Inferior parietal cortex (tissue), 1 donor: ENCODE measurements around the gene MAP4.
A peak's percentile ranks its signal among the peaks of the same experiment; 100 is the strongest.
"Not testable (repeated sequence)": the region's sequence is repeated elsewhere in the genome, so short reads cannot be mapped to it uniquely, and the experiment has no call there.

Experiments used
- DNase-seq: peaks from one replicate; pipeline ENCODE4 v3.0.0-alpha.2; 2016; ENCODE audit errors: extremely low spot score

Gene MAP4

DNA sequence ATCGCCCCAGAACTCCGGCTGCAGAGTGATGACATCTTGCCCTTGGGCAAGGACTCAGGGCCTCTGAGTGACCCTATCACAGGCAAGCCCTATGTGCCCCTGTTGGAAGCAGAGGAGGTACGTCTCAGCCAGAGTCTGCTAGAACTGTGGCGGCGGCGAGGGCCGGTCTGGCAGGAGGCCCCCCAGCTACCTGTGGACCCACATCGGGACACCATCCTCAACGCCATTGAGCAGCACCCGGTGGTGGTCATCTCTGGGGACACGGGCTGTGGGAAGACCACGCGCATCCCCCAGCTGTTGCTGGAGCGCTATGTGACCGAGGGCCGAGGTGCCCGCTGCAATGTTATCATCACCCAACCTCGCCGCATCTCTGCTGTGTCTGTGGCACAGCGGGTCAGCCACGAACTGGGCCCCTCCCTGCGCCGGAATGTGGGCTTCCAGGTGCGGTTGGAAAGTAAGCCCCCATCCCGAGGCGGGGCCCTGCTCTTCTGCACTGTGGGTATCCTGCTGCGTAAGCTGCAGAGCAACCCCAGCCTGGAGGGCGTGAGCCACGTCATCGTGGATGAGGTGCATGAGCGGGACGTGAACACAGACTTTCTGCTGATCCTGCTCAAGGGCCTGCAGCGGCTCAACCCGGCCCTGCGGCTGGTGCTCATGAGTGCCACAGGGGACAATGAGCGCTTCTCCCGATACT, 169.9 kb downstream of the MAP4 start:
- DNase-seq: no peak

DNA sequence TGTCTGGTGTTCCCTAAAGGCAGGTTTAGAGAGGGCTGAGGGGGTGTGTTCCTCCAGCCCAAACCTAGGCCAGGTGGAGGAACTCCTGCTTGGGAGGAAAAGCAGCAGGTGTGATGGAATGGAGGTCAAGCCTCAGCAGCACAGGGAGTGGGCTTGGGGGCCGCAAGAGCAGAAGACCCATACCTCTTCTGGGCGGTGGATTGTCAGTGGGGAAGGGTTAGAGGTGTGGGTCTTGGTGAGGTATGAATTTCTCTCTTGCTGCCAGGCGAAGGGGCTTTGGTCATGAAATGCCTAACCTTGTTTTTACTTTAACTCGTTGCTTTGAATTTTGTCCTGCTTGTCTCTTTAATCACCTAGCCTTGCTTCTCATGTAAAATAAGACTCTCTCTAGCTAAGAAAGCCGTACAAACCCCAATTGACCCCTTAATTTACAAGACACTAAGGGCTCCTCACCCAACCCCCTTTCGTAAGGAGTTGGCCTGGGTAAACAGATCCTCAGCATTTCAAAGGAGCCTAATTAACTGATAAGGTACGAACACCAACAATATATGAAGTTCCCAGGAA, 174.3 kb downstream of the MAP4 start:
- no peak for DNase-seq

DNA sequence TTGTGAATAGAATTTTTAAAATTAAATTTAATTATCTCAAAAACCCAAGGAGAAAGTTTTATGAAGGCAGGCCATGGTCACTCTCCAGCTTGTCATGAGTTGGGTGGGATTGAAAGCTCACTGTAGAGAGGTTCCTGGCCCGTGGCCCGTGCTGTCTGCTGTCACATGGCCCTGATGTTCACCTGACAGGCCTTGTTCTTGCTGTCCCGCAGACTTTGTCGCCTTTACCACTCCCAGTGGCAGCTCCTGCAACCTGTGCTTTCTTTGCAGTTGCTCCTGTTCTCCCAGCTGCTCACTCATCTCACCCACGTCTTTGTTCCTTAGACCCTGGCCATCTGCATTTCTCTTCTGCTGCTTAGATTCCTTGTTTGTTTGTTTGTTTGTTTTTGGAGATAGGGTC, 177.7 kb downstream of the MAP4 start:
- DNase-seq: no peak

DNA sequence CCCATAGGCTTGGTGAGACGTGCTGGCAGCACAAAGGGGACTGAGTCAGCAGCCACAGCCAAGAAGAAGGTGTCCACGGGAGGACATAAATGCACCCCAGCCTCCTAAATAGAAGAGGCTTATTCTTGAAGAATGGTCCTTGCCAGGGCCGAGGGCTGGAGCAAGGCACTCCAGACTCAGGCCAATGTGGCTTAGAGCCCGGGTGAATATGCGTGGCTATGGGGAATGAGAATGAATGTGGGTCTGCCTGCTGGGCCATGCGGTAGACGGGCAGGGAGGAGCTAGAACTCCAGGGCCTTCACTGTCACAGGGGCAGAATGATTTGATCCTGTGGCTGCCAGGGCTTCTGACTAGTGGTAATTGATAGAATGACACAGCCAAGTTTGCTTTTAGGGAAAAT, 179.2 kb downstream of the MAP4 start:
- no peak for DNase-seq

DNA sequence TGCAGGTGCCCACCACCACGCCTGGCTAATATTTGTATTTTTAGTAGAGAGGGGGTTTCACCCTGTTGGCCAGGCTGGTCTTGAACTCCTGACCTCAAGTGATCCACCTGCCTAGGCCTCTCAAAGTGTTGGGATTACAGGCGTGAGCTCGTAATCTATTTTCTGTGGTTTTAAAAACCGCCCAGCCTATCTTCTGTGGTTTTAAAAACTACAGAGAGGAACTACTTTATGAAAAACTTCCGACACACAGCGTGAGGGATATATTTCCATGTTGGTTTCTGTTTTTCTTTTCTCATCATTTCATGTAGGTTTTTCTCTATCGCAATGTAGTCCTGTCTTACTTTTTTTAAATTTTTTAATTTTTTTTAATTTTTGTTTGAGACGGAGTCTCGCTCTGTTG, 186.7 kb downstream of the MAP4 start:
- not testable (repeated sequence) for DNase-seq

DNA sequence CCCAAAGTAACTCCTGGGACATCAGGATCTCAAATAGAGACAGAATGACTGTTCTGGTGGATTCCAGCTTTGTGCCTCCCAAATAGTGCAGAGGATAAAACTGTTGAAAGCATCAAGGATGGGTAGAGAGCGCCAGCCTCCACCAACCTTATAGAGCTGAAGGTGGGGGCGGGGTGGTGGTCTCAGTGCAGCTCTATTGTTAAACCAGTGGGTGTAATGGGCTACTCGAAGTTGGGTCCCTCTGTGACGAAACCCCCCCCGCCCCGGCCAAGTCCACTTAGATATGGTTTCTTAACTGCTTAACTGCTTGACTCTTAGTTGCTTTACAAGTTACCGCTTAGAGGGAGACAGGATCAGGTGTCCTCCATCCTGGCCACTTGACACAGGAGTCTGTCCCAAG, 190.6 kb downstream of the MAP4 start:
- DNase-seq: no peak

DNA sequence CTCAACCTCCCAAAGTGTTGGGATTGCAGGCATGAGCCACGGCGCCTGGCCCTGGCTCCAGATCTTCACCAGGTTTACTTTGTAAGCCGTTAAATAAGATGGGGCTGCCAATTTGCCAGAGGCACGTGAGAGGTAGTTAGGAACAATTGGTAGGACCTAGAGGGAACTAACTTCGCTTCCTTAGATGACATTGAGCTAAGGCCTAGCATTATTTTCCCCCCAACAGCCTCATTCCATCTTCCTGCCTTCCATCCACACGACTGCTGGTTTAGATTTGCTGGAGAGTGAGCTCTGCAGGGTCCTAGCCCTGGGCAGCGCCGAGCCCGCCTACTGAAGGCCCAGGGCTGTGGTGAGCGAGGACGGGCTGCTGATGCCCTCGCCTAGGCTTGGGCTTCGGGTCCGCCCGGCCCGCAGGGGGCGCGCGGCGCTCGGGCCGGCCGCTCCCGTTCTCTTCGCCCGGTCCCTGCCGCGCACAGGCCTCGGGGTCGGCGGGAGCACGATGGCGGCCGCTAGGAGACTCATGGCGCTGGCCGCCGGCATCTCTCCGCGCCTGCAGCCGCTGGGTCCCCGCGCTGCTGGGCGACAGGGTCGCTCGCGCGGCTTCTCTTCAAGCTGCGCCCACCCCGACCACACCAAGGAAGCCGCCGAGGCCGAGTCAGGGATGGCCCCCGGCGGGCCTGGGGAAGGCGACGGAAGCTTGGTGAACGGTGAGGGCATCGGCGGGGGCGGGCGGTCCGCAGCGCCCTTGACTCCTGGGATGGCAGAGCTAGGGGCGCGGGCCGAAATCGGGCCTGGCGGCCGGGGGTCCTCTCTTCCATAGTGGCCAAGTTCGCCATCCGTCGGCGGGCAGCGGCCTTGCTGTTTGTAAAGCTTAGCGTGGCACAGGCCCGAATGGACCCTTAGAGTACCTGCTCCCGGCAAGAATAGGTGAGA, 191.4 kb downstream of the MAP4 start:
- peak; percentile 82 for DNase-seq

DNA sequence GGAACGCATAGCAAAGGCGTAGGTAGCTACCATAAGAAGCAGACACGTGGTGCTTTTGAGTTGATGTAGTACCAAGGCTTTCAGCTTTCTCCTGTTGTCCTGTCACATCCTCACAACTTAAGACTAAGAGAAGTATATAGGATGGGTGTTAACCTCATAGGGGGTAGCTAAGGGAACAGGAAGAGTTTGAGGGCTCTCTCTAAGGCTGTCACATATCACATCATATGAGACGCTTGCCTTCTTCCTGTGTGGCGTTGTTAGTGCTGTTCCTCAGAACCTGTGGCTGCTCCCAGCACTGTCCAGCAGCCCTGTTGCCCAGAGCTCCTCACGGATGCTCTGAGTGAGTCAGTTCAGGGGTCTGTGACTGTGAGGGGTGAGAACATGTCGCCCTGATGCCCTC, 198.6 kb downstream of the MAP4 start:
- no peak for DNase-seq

DNA sequence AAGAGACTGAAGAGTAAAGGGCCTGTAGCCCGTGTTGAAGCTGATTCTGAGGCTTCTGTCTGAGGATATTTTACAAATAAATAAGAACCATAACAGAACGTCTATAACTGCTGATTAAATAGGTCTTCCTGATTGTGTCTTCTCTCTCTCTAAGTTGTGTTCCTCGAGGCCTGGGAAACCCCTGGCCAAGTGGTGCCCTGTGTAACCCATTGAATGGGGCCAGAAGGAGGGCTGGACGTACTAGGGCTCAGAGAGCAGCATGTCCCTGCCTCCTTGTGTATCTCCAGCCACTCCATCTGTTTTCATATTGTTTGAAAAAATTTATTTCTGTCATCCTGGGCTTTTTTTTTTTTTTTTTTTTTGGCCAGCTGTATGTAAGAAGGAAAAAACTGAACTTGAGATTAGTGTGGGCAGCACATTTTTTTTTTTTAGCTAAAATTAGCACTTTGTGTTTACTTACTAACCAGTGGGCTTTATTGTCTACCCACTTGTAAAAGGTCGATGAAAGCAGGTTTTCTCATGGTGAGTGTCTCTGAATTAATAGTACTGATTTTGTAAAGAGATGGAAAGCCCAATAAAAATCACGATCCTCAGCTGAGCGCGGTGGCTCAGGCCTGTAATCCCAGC, 202.6 kb downstream of the MAP4 start:
- DNase-seq: no peak

DNA sequence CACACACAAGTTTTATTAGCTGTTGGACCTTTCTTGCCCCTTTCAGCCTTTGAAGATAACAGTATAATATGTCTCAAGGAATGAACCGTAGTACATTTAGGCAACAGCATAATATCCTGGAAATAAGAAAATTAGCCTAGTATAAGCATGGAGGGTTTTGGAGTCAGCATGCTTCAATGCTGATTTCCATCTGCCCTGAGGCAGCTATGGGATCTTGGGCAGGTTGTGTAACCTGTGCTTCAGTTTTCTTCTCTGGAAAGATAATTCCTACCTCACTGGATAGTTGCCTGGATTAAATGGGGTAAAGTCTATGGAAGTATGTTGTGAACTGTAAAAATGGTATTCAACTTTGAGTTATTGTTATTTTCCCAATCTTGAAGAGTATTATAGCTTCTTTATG, 211.6 kb downstream of the MAP4 start:
- DNase-seq: no peak

DNA sequence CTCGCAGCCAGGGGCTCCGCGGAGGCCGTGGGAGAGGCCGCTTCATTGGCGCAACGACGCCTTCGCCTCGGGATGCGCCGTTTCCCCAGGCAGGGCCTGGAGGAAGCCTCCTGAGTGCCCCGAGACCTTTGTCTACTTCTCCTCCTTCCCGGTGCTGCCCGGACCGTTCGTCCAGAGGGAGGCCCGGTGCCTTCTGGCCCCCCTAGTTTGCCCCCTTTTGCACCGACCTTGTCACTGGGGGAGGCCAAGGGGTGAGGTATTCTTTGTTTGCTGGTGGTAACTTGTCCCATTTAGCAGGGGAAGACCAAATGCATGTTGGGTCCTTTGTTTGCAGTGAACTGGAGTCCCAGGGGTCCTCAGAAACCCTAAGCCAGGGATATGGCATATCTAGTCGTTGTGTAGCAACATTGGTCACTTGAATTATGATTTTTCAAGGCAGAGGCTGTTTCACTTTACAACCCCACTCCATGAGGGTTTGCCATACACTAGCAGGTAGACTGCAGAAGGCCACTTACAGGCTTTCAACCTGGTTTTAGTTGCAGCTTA, 212.7 kb downstream of the MAP4 start:
- no peak for DNase-seq

DNA sequence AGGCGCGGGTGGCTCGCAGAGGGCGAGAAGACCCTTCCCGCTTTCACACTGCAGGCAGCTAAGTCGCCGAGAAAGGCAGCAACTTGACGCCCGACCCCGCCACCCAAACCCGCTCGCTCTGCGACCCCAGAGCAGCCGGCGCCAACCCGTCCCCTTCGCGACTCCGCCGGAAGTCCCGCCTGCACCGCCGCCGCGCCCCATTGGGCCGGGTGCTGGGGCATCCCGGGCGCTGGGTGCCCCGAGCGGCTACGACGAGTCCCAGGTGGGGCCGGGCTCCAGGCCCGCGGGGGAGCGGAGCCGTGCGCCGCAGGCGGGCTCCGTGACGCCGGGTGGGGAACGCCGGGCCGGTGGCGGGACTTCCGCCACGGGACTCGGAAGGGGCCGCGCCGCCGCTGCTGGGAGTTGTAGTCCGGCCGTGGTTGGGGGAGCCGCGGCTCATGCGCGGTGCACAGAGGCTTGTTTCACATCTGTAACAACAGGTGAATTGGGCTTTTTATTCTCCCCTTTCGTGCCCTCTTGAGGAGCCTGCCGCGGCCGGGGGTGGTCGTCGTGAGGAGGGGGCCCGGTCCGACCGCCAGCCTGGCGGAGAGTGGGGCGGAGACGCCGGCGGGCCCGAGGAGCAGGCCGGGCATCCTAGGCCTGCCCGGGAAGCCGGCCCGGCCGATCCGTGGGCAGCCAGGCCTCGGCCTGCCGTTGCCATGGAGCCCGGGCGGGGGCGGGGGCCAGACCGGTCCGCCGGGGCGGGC, 213.3 kb downstream of the MAP4 start, which contains the start of gene DHX30:
DHX30 (plus strand) TSS at position 405 of the 746 bp plus-strand sequence. CDS start 7,546 bp downstream, outside the sequence.
- peak; percentile 88 for DNase-seq
